HK-2 (cell line): ENCODE measurements around the gene PHLDA1.

Experiments used
- DNase-seq: peaks from one replicate; pipeline ENCODE4 v3.0.0-alpha.2; 2018; ENCODE audit not compliant: unreplicated experiment

Gene PHLDA1

GRCh38 chr12:76037130-76038103 is 5.8 kb upstream of the PHLDA1 start:
- no peak for DNase-seq

GRCh38 chr12:76035045-76035444 is 3.5 kb upstream of the PHLDA1 start:
- no peak for DNase-seq

GRCh38 chr12:76033081-76034011 is 1.8 kb upstream of the PHLDA1 start:
- DNase-seq: no peak

DNA sequence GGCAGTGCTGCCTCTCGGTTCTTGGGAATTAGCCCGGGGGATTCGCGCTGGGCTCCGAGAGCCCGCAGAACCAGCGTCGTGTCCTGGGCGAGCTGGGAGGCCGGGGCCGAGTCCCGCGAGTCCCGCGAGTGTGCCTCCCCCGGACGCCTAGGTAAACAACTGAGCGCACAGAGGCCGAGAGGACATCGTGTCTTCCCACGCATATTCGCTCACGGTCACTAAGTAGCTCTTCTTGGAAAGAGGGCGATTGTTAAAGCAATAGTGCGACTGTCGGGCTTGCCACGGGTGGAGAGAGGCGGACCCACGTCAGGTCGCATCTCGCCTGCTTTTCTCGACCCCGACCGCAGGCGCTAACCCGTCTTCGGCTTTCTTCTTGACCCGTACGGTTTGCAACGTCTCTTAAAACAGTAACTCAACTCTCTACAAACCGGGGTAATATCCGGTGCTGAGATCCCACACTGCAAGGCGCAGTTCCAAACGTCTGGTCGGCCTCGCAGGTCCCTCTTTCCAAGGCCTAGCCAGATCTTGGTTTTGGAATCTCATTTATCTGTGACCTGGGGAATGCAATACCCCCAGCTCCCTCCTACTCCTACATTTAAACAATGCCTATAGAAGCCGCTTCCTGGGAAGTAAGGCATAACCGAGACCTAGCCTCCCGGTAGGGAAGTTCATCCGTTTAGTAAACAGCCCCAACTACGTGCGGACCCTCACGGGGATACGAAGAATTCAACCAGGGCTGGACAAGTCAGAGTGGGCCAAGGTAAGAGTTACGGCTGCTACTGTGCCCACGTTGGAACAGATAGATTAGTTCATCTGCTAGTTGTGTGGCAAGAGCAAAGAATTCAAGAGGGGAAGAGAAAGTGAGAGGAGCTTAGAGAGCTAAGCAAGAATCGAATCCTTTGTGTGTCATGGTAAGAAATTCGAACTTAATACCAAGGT is 736 bp upstream of the PHLDA1 start:
- DNase-seq: peak; percentile 82

DNA sequence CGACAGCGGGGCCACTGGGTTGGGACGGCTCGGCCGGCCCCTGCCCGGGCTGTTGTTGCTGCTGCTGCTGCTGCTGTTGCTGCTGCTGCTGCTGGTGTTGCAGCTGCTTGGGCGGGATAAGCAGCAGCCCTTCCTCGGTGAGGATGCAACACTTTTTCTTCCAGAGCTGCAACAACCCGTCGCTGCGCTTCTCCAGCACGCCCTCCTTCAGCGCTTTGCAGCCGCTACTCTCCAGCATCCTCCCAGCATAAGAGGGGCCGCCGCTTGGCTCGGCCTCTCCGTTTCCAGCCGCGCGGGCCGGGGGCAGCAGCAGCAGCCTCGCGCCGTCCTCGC is 529 bp downstream of the PHLDA1 start:
- DNase-seq: no peak

- DNase-seq: peak; percentile 63
These were observed 1.1 kb downstream of the PHLDA1 start for GRCh38 chr12:76030341-76031080.

DNA sequence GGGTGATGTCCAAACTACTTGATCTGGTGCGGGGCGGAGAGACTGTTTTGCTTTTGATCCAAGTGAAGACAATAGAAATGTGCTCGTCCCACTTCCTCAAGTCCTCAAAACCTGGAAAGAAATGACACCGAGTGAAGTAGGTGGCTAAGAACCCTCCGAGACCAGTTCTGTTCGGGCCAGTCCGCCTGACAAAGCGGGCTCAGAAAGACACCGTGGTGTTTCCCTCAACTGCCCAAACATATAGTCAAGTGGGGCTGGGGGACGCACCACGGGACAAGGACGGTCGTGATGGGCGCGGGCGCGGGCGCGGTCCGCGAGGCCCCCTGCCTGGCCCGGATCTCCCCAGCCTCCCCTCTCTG is 1.6 kb downstream of the PHLDA1 start:
- peak; percentile 56 for DNase-seq

- no peak for DNase-seq
These were observed 2.9 kb downstream of the PHLDA1 start for GRCh38 chr12:76028571-76029277.

DNA sequence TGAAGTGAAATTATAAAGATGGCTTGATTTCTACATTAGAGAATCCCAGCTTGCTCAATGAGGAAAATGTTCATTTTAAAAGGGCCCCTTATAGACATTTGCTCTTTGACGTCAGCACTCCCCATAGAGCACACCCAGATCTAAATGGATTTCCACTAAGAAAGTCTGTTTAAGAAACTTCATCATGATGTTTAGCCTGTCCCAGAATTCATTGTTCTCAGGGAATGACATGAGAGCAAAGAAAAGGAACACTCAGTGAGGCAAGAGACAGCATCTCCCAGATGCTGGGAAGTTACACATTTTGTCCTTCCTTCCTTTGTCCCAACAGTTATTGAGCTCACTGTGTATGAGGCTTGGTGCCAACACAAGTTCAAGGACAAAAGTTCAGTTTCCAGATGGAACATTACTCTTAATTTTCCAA is 4.9 kb downstream of the PHLDA1 start:
- DNase-seq: no peak

GRCh38 chr12:76025601-76026575 is 5.7 kb downstream of the PHLDA1 start:
- no peak for DNase-seq

DNA sequence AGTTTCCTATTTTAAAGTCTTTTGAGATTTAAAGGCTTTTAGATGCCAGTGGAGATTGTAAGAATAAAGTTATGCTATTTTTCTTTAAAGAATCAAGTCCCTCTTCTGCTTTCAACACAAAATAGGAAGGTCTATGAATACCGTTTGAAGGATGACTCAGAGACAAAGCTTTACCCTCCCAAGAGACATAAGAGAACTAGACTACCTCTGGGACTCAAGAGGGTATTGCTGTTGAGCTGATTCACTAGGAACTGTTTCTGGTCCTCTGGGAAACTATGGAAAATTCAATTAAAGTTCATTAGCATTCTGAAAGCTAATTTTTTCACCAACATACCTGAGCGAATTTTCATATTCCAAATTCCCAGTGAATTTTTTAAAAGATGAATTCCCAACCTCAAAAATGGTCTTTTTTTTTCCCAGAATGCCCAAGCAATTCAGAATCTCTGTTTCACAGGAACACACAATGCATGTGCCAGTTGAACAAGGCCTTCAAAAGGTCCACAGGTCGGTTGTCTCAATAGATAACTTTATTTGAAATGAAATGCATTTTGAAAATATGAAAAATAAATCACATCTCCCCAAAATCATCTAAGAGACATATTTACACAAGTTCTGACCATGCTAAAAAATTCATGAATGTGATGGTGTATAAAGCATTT is 6.5 kb downstream of the PHLDA1 start:
- DNase-seq: no peak

GRCh38 chr12:76024102-76024781 is 7.3 kb downstream of the PHLDA1 start:
- DNase-seq: no peak

DNA sequence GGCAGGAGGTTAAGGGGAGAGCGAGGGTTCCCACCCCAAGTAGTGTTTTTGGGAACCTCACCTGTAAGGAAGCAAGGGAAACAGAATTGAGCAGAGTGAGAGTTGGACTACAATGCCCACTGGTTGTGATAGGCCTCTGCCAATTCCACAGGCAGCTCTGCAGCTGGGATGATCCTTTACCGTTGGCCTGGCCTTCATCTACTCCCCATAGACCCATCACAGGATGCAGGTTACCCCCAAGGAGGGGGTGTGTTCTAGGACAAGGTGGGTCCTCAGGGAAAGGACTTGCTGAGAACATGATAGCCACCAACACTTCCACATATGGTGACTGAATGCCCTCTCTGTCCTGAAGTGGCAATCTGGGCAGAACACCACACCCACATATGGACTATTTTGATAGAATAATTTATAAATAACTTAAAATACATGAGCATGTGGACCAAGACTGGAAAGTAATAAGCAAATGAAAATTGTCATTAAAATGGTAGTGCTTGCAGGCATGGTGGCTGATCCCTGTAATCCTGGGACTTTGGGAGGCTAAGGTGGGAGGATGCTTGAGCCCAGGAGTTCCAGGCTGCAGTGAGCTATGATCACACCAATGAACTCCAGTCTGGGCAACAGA is 8.4 kb downstream of the PHLDA1 start:
- no peak for DNase-seq

GRCh38 chr12:76022506-76022905 is 9.1 kb downstream of the PHLDA1 start:
- DNase-seq: no peak

- peak; percentile 65 for DNase-seq
These were observed 10.6 kb downstream of the PHLDA1 start for GRCh38 chr12:76020731-76021672.

- DNase-seq: peak; percentile 80
These were observed 11.3 kb downstream of the PHLDA1 start for GRCh38 chr12:76020281-76020680.
